ENCODE results near the gene EN2. TPM values are rescaled to one million over a fixed set of nuclear protein-coding genes. Genes with fewer than 3 reads are reported as not detected.

EN2 gene
- total and polyA plus RNA-seq, 10 of the 15 experiments (the other 5 are each of a cell fraction or from before 2014, with no cell fraction given): not detected

- DNase-seq (ENCODE audit: low read depth, low spot score): no peak
- in situ Hi-C loops (cut with MboI): no loop called here
- no TSS peak for BruUV-seq (replicated peaks)
- no peaks in the 10 kb centered on the region for H3K4me1 ChIP-seq (ENCODE audit: control insufficient read depth, insufficient read depth, low read length)
- intact Hi-C loops (cut with micrococcal nuclease; ENCODE audit: unreplicated experiment): no loop called here
- TF ChIP-seq PAX8 (IDR thresholded peaks at IDR 0.05) (no peak), RB1 (IDR thresholded peaks at IDR 0.05; ENCODE audit: borderline replicate concordance) (no peak)
- peaks cover 0 to 6% of the 10 kb centered on the region in 2 experiments; a peak in 2 of 4 replicates for H3K27me3 ChIP-seq (replicated peaks in 1 of 2; ENCODE audit: control insufficient read depth in 2 of 2, insufficient read depth in 2 of 2, low read length in 1 of 2)
- H3K27ac ChIP-seq (ENCODE audit: control insufficient read depth, insufficient read depth): no peak overlapping the region
- no peak overlapping the region for H3K9ac ChIP-seq (ENCODE audit: control insufficient read depth, insufficient read depth, low read length)
- no peak overlapping the region for H2AFZ ChIP-seq (ENCODE audit: control insufficient read depth, low read depth, low read length)
- no peaks in the 10 kb centered on the region for H4K20me1 ChIP-seq (ENCODE audit: control insufficient read depth, insufficient read depth)
- FAIRE-seq: no peak
- H3K36me3 ChIP-seq (ENCODE audit: control insufficient read depth in 2 of 2, insufficient read depth in 2 of 2, low read length in 1 of 2): no peaks in the 10 kb centered on the region
- SMC1A ChIA-PET (ENCODE audit: uncharacterized antibody, unreplicated experiment): no interaction called here
- no peaks in the 10 kb centered on the region for H3K9me3 ChIP-seq (replicated peaks; ENCODE audit: control insufficient read depth, insufficient read depth, low read length)
- no peak for ATAC-seq
- no peak overlapping the region for H3K4me3 ChIP-seq
- CTCF ChIA-PET: no interaction called here
- POLR2A ChIA-PET: no interaction called here
- H3K4me2 ChIP-seq (ENCODE audit: control insufficient read depth, insufficient read depth): no peak overlapping the region
- RAD21 ChIA-PET (ENCODE audit: unreplicated experiment): no interaction called here
- H3K79me2 ChIP-seq (ENCODE audit: control insufficient read depth, insufficient read depth, low read length): no peaks in the 10 kb centered on the region
- WGBS (ENCODE audit: insufficient coverage, insufficient replicate concordance, low lambda C conversion rate, missing lambda C conversion rate): 29% methylated on average over 20 of the region's 20 CpGs
Observed at GRCh38 chr7:155426543-155427410, 31.2 kb upstream of the EN2 start.

GRCh38 chr7:155427411-155428038, 30.4 kb upstream of the EN2 start:
- in situ Hi-C loops (cut with MboI): no loop called here
- H3K4me3 ChIP-seq: no peak overlapping the region
- ChIA-PET POLR2A (no interaction called here), SMC1A (ENCODE audit: uncharacterized antibody, unreplicated experiment) (no interaction called here), CTCF (no interaction called here), RAD21 (ENCODE audit: unreplicated experiment) (no interaction called here)
- H3K9ac ChIP-seq (ENCODE audit: control insufficient read depth, insufficient read depth, low read length): no peak overlapping the region
- H3K4me1 ChIP-seq (ENCODE audit: control insufficient read depth, insufficient read depth, low read length): no peaks in the 10 kb centered on the region
- H3K27me3 ChIP-seq (replicated peaks in 1 of 2; ENCODE audit: control insufficient read depth in 2 of 2, insufficient read depth in 2 of 2, low read length in 1 of 2): peaks cover 0 to 6% of the 10 kb centered on the region in 2 experiments; a peak in 2 of 4 replicates
- H3K9me3 ChIP-seq (replicated peaks; ENCODE audit: control insufficient read depth, insufficient read depth, low read length): no peaks in the 10 kb centered on the region
- no peaks in the 10 kb centered on the region for H3K36me3 ChIP-seq (ENCODE audit: control insufficient read depth in 2 of 2, insufficient read depth in 2 of 2, low read length in 1 of 2)
- H2AFZ ChIP-seq (ENCODE audit: control insufficient read depth, low read depth, low read length): no peak overlapping the region
- intact Hi-C loops (cut with micrococcal nuclease; ENCODE audit: unreplicated experiment): no loop called here
- no peaks in the 10 kb centered on the region for H3K79me2 ChIP-seq (ENCODE audit: control insufficient read depth, insufficient read depth, low read length)
- no peak overlapping the region for H3K4me2 ChIP-seq (ENCODE audit: control insufficient read depth, insufficient read depth)
- ATAC-seq (no peak), FAIRE-seq (no peak), DNase-seq (ENCODE audit: low read depth, low spot score) (no peak)
- no peaks in the 10 kb centered on the region for H4K20me1 ChIP-seq (ENCODE audit: control insufficient read depth, insufficient read depth)
- no peak overlapping the region for H3K27ac ChIP-seq (ENCODE audit: control insufficient read depth, insufficient read depth)
- no TSS peak for BruUV-seq (replicated peaks)
- WGBS (ENCODE audit: insufficient coverage, insufficient replicate concordance, low lambda C conversion rate, missing lambda C conversion rate): 30% methylated on average over 18 of the region's 20 CpGs
- TF ChIP-seq USF1 (IDR thresholded peaks at IDR 0.05; ENCODE audit: borderline replicate concordance, extremely low read length, insufficient read depth, low read depth, low read length) (no peak), PRDM15 (CRISPR knock-in tag; IDR thresholded peaks at IDR 0.05) (no peak), NR2C1 (IDR thresholded peaks at IDR 0.05) (no peak), CEBPB (IDR thresholded peaks at IDR 0.05; ENCODE audit: borderline replicate concordance in 1 of 2, low read depth in 2 of 2, low read length in 2 of 2) (no peak), ZNF24 (IDR thresholded peaks at IDR 0.05) (no peak), HDGF (IDR thresholded peaks at IDR 0.05) (no peak)
